Ovary (tissue), 9 donors: ENCODE data around the gene PRICKLE2. TPM values are rescaled to one million over a fixed set of nuclear protein-coding genes. Genes with fewer than 3 reads are reported as not detected.
A peak's percentile ranks its signal among the peaks of the same experiment; 100 is the strongest.
"Not testable (repeated sequence)": the region's sequence is repeated elsewhere in the genome, so short reads cannot be mapped to it uniquely, and the experiment has no call there.

Source experiments
- DNase-seq, 5 donors: peaks; one replicate each; pipeline ENCODE4 v3.0.0-alpha.2; 2019 to 2020
- H3K27ac ChIP-seq, 2 donors: fragments of 200-600 bp; one replicate each; pipeline versions ENCODE4 v1.5.1 to v1.8.0; 2019 to 2022
- H3K27me3 ChIP-seq: fragments of 200-600 bp; one replicate; pipeline ENCODE4 v1.8.0; 2022
- H3K36me3 ChIP-seq: fragments of 200-600 bp; sonication (generic); one replicate; pipeline ENCODE4 v1.5.1; 2019
- H3K4me1 ChIP-seq: one replicate; pipeline ENCODE4 v1.8.1; 2013; ENCODE audit warnings: mild to moderate bottlenecking, moderate library complexity; ENCODE audit not compliant: insufficient read depth
- H3K4me3 ChIP-seq: fragments of 200-600 bp; sonication (generic); one replicate; pipeline ENCODE4 v1.5.1; 2017
- H3K9me3 ChIP-seq, 2 donors: fragments of 200-600 bp in 1 of 2; sonication (generic) in 1 of 2; one replicate each; pipeline versions ENCODE4 v1.5.1 to v1.8.1; 2013 to 2019; ENCODE audit warnings: mild to moderate bottlenecking in 1 of 2, moderate library complexity in 1 of 2
- CTCF ChIP-seq, 3 donors: fragments of 450-650 bp in 2 of 3; fragments of 200-600 bp in 1 of 3; IDR thresholded peaks; one replicate each; pipeline versions ENCODE4 v1.5.1 to v1.8.0; 2016 to 2022; ENCODE audit warnings: antibody characterized with exemption in 3 of 3, mild to moderate bottlenecking in 1 of 3
- EP300 ChIP-seq: sonication (generic); formaldehyde crosslinking; IDR thresholded peaks from one replicate; pipeline ENCODE4 v1.6.1; 2017; ENCODE audit warnings: antibody characterized with exemption
- POLR2A ChIP-seq: fragments of 450-650 bp; IDR thresholded peaks from one replicate; pipeline ENCODE4 v1.6.1; 2017; ENCODE audit warnings: antibody characterized with exemption, mild to moderate bottlenecking, moderate library complexity
- WGBS, 3 donors: extraction: QIAGEN DNeasy Blood & Tissue Kit in 1 of 3; methylation state at CpG; one replicate each; pipeline versions ENCODE4 v1.1.5 to v1.1.7; 2013 to 2017; 5-methylcytosine and 5-hydroxymethylcytosine counted together
- intact Hi-C, 4 donors: fragments of 100-400 bp; cut with DNase I; formaldehyde crosslinking; loops; one replicate each; pipeline versions ENCODE4 v1.11.0 to v1.15.1; 2022 to 2023
- polyA plus RNA-seq, 2 donors: library from polyadenylated mRNA; stranded (reverse); fragments of 200-250 nt in 1 of 2; fragments of 350-450 nt in 1 of 2; fragmentation: Illumina TruSeq in 1 of 2; extraction: RNeasy Lipid Tissue Mini Kit (QIAGEN cat#74804) in 1 of 2; gene quantifications; one replicate each; pipeline ENCODE4 v1.2.3, GENCODE V29; 2013 to 2014
- total RNA-seq, 7 donors: library from RNA; depleted of rRNA in 2 of 7; stranded (reverse); fragments of >200 nt in 2 of 7; fragmentation: NEBNext Ultra II Directional in 3 of 7; extraction: Animal tissue kit (Norgen Biotek cat#: 25700) in 3 of 7; gene quantifications; one replicate each; pipeline versions ENCODE4 v1.1.0 to v1.2.4, GENCODE V29; 2016 to 2023
- donor health status: DM: no; HTN: no; CAD: no; lungs with moderate emphysema.
- donor health status: DM: no; HTN: no; CAD: no.
- donor health status: Bipolar disorder and iron deficiency.
- donor health status: DM: yes; HTN: yes; CAD: no.
- donor health status: DM: no; HTN: no; CAD: no.
- donor health status: DM: yes; HTN: yes; CAD: no.

Gene PRICKLE2
- total and polyA plus RNA-seq, 9 donors, result 6.3 to 34.8 (median 25.4) TPM

DNA sequence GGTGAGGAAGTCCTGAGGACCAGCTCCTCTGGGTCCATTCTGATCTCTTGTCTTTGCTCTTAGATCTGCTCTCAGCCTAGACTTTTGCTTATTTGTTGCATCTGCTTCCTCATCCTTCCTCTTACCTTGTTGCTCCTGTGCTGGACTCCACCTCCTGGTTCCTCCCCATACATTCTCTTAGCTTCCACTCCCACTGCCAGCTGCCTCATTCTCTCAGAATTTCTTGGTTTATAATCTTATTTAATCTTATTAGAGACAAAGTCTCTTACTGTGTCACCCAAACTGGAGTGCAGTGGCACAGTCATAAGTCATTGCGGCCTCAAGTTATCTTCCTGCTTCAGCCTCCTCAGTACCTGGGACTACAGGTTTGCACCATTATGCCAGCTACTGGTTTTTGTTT is 133.8 kb downstream of the PRICKLE2 start:
- WGBS, 3 donors, result 97 to 100% (median 100%) methylated on average over 1 of the region's 1 CpG
- no peak for DNase-seq

DNA sequence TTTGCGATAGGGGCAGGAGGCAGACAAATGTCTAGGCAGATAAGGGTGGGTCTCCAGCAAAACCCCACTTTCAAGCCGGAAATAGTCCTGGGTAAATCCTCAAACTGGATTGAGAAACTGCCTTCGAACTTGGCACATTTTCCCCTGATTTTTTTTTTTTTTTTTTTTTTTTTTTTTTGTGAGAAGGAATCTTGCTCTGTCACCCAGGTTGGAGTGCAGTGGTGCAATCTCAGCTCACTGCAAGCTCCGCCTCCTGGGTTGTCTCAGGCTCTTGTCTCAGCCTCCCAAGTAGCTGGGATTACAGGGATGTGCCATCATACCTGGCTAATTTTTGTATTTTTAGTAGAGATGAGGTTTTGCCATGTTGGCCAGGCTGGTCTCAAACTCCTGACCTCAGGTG is 135.9 kb downstream of the PRICKLE2 start:
- 70 to 71% (median 71%) methylated on average over 4 of the region's 4 CpGs for WGBS, 3 donors
- H3K27ac ChIP-seq, H3K4me3 ChIP-seq, H3K9me3 ChIP-seq, H3K27me3 ChIP-seq, H3K36me3 ChIP-seq, H3K4me1 ChIP-seq, intact Hi-C loops: not testable (repeated sequence)
- peak in 1 of 5 donors; percentile 33 for DNase-seq

More for the DNA sequence above, 133.8 kb downstream of the PRICKLE2 start:
- Histone ChIP-seq H3K9me3 (no peaks in the 10 kb centered on the region), H3K36me3 (no peaks in the 10 kb centered on the region), H3K27me3 (no peaks in the 10 kb centered on the region), H3K4me3 (no peak overlapping the region), H3K27ac (no peak overlapping the region), H3K4me1 (no peaks in the 10 kb centered on the region)
- intact Hi-C loops, result no loop called here
- no peak for TF ChIP-seq CTCF (IDR thresholded peaks at IDR 0.05)
- TF ChIP-seq POLR2A, result no peak
- no peak for TF ChIP-seq EP300

GRCh38 chr3:64088408-64089205 is 136.7 kb downstream of the PRICKLE2 start:
- H3K36me3 ChIP-seq, result no peaks in the 10 kb centered on the region
- no peak overlapping the region for H3K27ac ChIP-seq

GRCh38 chr3:64086479-64087252 is 138.6 kb downstream of the PRICKLE2 start:
- H3K4me1 ChIP-seq, result no peaks in the 10 kb centered on the region
- H3K27me3 ChIP-seq, result no peaks in the 10 kb centered on the region
- no peak for TF ChIP-seq CTCF (IDR thresholded peaks at IDR 0.05)
- no peak for TF ChIP-seq POLR2A
- no peaks in the 10 kb centered on the region for H3K36me3 ChIP-seq
- no peak for DNase-seq
- 80 to 91% (median 82%) methylated on average over 5 of the region's 5 CpGs for WGBS, 3 donors
- H3K9me3 ChIP-seq, result no peaks in the 10 kb centered on the region
- intact Hi-C loops, result no loop called here
- H3K27ac ChIP-seq, result no peak overlapping the region
- H3K4me3 ChIP-seq, result no peak overlapping the region

More at GRCh38 chr3:64088408-64089205, 136.7 kb downstream of the PRICKLE2 start:
- intact Hi-C loops, result no loop called here
- no peak for DNase-seq
- TF ChIP-seq POLR2A (no peak), EP300 (no peak), CTCF (IDR thresholded peaks at IDR 0.05) (no peak)
- WGBS, 3 donors, result 60 to 78% (median 67%) methylated on average over 1 of the region's 1 CpG
- no peaks in the 10 kb centered on the region for H3K27me3 ChIP-seq
- H3K4me3 ChIP-seq, result no peak overlapping the region
- no peaks in the 10 kb centered on the region for H3K4me1 ChIP-seq
- no peaks in the 10 kb centered on the region for H3K9me3 ChIP-seq

DNA sequence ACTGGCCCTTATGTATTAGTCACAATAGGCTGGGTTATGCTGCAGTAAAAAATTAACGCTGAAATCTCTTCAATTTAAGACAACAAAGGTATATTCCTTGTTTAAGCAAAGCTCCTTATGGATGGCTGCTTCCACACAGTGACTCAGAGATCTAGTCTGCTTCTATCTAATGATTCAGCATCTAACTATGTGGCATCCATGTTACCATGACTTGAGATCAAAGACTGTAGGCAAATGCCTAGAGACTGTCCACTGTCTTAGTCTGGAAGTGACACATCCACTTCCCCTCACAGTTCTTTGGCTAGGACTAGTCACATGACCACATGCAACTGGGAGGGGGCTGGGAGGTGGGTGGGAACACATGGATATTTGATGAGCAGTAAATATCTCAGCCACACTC is 140.6 kb downstream of the PRICKLE2 start:
- WGBS, 3 donors, result 95 to 100% (median 99%) methylated on average over 1 of the region's 1 CpG
- TF ChIP-seq CTCF (IDR thresholded peaks at IDR 0.05) (no peak), EP300 (no peak), POLR2A (no peak)
- Histone ChIP-seq H3K9me3 (no peaks in the 10 kb centered on the region), H3K27me3 (no peaks in the 10 kb centered on the region), H3K36me3 (no peaks in the 10 kb centered on the region), H3K4me1 (no peaks in the 10 kb centered on the region), H3K27ac (no peak overlapping the region), H3K4me3 (no peak overlapping the region)
- no peak for DNase-seq
- intact Hi-C loops, result no loop called here
